Effector memory CD4-positive, alpha-beta T cell (primary cell): ENCODE measurements around the gene TBX4.

Experiments
- DNase-seq, 3 donors: peaks; one replicate each; pipeline ENCODE4 v3.0.0-alpha.2; 2020
- H3K27ac ChIP-seq: 2 replicates; pipeline ENCODE4 v1.7.0; 2013; ENCODE audit warnings: mild to moderate bottlenecking, low read length, moderate library complexity; ENCODE audit not compliant: insufficient read depth, poor library complexity, severe bottlenecking
- H3K27me3 ChIP-seq: replicated peaks from 2 replicates; pipeline ENCODE4 v1.7.0; 2013; ENCODE audit warnings: mild to moderate bottlenecking, low read length; ENCODE audit not compliant: insufficient read depth, control insufficient read depth, poor library complexity, severe bottlenecking
- H3K36me3 ChIP-seq: 2 replicates; pipeline ENCODE4 v1.7.0; 2013; ENCODE audit warnings: mild to moderate bottlenecking, low read length, moderate library complexity; ENCODE audit not compliant: control insufficient read depth, insufficient read depth
- H3K4me1 ChIP-seq: 2 replicates; pipeline ENCODE4 v1.7.0; 2013; ENCODE audit warnings: low read length, mild to moderate bottlenecking; ENCODE audit not compliant: control insufficient read depth, insufficient read depth, poor library complexity, severe bottlenecking
- H3K4me3 ChIP-seq: 2 replicates; pipeline ENCODE4 v1.7.0; 2013; ENCODE audit warnings: low read length, low read depth, mild to moderate bottlenecking; ENCODE audit not compliant: insufficient read depth, poor library complexity, severe bottlenecking
- H3K9me3 ChIP-seq: 2 replicates; pipeline ENCODE4 v1.7.0; 2013; ENCODE audit warnings: mild to moderate bottlenecking, low read length, moderate library complexity; ENCODE audit not compliant: control insufficient read depth

The TBX4 gene

DNA sequence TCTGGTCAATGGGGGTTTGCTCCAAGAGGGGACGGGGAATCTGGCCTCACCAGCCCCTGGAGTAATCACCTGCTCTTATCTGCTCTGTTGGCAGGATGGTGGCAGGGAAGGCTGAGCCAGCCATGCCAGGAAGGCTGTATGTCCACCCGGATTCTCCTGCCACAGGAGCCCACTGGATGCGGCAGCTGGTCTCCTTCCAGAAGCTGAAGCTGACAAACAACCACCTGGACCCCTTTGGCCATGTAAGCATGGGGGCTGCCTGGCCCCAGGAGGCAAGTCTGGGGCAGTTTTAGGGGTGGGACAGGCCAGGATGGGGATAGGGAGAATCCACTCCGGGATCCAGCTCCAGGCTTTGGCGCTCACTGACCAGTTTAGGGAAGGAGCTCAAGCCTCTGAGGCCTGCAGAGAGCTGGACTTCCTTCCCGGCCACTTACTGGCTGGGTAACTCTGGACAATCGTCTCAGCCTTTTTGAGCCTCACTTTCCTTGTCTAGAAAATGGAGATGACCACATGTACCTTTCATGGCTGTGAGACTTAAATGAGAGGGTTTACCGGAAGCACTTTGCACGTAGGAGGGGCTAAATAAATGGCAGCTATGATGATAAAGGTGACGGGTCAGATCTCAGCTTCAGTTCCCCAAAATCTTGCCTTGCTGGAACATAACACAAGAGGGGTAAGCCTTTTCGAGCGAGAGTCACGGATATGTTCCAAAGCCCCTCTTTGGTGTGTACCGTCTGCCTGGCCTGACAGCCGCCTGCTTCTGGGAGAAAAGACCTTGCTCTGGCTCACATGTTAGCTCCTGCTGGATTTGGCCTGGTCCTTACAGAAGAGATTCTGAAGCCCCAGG is 15.4 kb downstream of the TBX4 start:
- Histone ChIP-seq H3K27ac (no peak overlapping the region), H3K4me1 (no peaks in the 10 kb centered on the region), H3K36me3 (no peaks in the 10 kb centered on the region), H3K9me3 (no peaks in the 10 kb centered on the region), H3K27me3 (peaks cover 9% of the 10 kb centered on the region), H3K4me3 (no peak overlapping the region)
- DNase-seq = no peak

DNA sequence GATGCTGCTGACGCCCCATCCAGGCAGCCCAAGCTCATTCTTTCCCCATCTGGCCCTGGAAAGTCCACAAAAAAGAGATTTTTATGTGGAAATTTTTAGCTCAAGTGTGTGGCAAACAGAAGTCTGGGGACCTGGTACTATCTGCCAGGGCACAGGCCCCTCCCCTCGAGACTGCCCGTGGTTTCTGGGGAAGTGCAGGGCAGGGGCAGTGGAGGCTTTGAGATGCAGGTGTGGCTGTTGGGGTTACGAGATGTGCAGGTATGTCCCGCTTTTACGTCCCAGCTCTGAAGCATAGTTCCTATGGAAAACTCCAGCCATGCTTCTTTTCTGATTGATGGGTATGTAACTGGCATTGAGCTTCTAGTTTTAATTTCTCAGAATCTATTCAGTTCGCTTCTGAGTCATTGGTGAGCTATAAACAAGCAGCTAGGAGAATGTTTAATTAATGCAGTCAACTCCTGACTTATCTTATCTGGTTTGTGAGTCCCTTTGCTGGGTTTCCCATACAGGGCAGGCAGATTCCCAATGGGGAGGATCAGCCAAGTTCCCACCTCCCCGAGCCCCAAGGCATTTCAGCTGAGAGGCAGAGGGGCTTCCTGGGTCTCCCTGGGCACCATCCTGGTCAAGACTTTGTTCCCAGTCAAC is 16.2 kb downstream of the TBX4 start:
- Histone ChIP-seq H3K9me3 (no peaks in the 10 kb centered on the region), H3K4me3 (no peak overlapping the region), H3K36me3 (no peaks in the 10 kb centered on the region), H3K27me3 (peaks cover 2% of the 10 kb centered on the region), H3K4me1 (no peaks in the 10 kb centered on the region), H3K27ac (no peak overlapping the region)
- DNase-seq = no peak

DNA sequence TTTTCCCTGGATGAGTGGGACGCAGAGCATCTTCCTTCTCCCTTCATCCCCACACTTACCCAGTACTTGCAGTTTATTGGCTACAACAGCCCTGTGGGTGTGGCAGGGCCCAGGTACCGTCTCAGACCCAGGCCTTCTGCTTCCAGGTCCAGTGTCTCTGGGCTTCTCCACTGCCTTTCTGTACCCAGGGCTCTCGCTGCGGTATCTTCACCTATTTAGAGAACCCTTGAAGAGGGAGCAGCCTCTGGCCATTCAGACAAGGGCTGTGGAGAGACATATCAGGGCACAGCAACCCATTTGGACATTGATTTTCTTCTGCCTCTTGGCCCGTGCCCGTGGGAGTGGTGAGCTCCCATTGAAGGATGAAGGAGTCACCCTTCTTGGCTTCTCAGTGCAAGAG is 17.3 kb downstream of the TBX4 start:
- H3K4me1 ChIP-seq = no peaks in the 10 kb centered on the region
- no peaks in the 10 kb centered on the region for H3K36me3 ChIP-seq
- DNase-seq = no peak

DNA sequence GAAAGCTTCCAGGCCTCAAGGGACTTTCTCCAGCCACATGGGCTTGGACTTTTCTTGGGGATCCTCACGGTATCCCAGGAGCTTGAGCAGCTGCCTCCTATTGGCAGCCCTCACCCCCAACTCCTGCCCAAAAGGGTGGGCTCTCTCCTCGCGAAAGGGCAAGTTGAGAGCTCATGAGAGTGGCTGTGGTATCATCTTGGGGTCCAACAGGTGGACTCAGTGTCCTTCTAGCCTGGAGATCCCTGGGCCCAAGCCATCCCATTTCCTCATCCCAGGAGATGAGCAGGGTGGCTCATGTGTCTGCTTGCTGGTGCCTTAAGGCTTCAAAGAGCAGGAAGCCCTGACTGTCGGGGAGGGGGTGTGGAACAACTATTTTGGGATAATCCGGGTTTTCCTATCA is 17.7 kb downstream of the TBX4 start:
- DNase-seq = no peak
- no peaks in the 10 kb centered on the region for H3K27me3 ChIP-seq
- H3K27ac ChIP-seq = no peak overlapping the region

More for the DNA sequence above, 17.3 kb downstream of the TBX4 start:
- Histone ChIP-seq H3K27me3 (no peaks in the 10 kb centered on the region), H3K4me3 (no peak overlapping the region), H3K9me3 (no peaks in the 10 kb centered on the region), H3K27ac (no peak overlapping the region)

DNA sequence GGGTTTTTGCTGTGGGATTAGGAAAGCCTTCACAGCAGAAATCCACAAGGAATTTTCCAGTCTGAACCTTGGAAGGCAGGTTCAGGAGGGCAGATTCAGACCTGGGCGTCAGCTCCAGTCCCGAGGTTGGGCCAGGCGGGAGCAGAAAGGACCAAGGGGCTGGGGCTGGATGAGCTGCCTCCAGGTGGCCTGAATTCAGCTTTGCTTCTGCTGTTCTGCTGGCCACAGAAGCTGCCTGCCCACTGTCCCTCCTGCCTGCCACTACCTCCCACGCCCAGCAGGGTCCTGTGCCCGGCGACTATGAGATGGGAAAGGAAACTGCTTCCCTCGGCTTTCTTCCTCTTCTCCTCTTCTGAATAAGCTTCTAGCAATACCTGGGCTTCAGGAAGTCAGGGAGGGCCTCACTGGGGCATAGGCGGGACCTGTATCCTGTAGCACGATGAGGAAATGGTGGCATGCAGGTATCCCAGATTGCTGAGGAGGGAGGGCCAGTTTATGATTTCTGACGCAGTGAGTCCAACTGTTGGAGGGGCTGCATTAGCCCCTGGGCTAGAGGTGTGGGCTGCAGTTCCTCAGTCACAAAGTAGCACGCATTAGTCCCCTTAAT is 18.4 kb downstream of the TBX4 start:
- H3K4me3 ChIP-seq = no peak overlapping the region
- no peak for DNase-seq
- H3K9me3 ChIP-seq = no peaks in the 10 kb centered on the region
- no peaks in the 10 kb centered on the region for H3K4me1 ChIP-seq
- H3K27me3 ChIP-seq = no peaks in the 10 kb centered on the region
- H3K27ac ChIP-seq = no peak overlapping the region
- H3K36me3 ChIP-seq = no peaks in the 10 kb centered on the region

More for the DNA sequence above, 17.7 kb downstream of the TBX4 start:
- Histone ChIP-seq H3K36me3 (no peaks in the 10 kb centered on the region), H3K4me1 (no peaks in the 10 kb centered on the region), H3K4me3 (no peak overlapping the region), H3K9me3 (no peaks in the 10 kb centered on the region)

DNA sequence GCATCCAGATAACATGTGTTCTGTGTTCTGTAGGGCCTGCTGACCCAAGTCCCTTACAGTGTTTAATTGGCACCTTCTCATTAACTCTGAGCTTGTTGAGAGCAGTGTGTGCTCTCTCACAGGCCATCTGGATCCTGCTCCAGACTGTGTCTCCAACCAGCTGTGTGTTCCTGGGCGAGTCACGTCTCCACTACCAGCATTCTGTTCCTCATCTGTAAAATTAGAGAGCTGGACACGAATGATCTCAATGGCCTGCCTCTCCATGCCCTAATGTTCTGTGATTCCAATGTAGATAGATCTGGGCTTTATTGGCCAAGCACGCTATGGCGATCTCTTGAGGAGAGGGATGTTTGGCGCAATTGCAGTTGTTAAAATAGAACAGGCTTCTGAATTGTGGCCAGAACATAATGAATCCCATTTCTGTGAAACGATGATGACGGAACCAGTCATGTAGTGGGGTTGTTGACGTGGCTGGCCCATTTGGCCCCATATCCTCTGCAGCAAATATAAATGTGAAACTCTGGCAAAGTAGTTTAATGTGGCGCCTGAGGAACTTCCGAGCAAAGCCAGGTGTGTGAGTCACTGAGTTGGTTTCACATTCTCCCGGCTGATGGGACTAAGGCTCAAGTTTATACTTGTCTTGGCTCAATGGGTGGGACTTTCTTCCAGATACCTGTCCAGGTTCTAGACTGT is 22.2 kb downstream of the TBX4 start:
- Histone ChIP-seq H3K27ac (no peak overlapping the region), H3K4me3 (no peak overlapping the region)
- DNase-seq = no peak

DNA sequence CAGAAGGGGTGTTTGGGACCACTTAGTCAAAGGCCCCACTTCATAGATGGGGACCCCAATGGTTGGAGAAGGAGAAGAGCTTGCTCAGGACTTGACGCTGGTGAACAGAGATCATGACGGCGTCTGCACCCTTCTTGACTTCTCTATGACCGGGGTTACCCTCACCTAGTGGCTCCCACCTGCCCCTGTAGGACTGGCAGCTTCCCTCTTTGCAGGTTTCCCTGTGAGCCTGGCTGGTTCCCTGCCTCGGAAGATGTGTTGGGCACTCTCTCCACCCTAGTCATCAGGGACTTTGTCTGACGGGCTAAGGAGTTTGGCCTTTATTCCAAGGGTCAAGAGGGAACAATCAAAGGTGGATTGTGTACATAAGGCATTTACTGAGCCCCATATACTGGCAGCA is 22.7 kb downstream of the TBX4 start:
- Histone ChIP-seq H3K36me3 (no peaks in the 10 kb centered on the region), H3K4me1 (no peaks in the 10 kb centered on the region), H3K27ac (no peak overlapping the region)

More for the DNA sequence above, 22.2 kb downstream of the TBX4 start:
- no peaks in the 10 kb centered on the region for H3K9me3 ChIP-seq
- H3K27me3 ChIP-seq = no peaks in the 10 kb centered on the region
- H3K36me3 ChIP-seq = no peaks in the 10 kb centered on the region
- H3K4me1 ChIP-seq = no peaks in the 10 kb centered on the region

DNA sequence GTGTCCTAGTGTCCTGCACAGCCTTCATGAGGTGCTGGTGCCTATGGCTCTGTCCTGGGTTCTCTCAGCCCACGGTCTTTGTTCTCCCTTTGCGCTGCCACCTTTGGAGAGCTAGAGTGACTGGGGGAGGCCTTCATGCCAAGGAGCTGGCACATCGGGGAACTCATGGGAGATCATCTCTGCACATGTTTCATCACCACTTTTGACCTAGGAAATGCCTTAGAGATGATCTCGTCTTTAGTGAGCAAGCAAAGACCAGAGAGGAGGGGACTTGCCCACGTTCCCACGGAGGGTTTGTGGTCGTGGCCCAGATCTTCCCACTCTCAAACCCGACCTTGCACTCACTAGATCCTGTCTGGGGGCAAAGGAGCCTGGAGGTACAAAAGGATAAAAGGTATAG is 23.5 kb downstream of the TBX4 start:
- H3K9me3 ChIP-seq = no peaks in the 10 kb centered on the region
- H3K36me3 ChIP-seq = no peaks in the 10 kb centered on the region
- no peaks in the 10 kb centered on the region for H3K27me3 ChIP-seq
- no peaks in the 10 kb centered on the region for H3K4me1 ChIP-seq
- no peak overlapping the region for H3K4me3 ChIP-seq
- no peak overlapping the region for H3K27ac ChIP-seq
- DNase-seq = no peak

More for the DNA sequence above, 22.7 kb downstream of the TBX4 start:
- no peak overlapping the region for H3K4me3 ChIP-seq
- no peaks in the 10 kb centered on the region for H3K9me3 ChIP-seq
- no peak for DNase-seq
- no peaks in the 10 kb centered on the region for H3K27me3 ChIP-seq

DNA sequence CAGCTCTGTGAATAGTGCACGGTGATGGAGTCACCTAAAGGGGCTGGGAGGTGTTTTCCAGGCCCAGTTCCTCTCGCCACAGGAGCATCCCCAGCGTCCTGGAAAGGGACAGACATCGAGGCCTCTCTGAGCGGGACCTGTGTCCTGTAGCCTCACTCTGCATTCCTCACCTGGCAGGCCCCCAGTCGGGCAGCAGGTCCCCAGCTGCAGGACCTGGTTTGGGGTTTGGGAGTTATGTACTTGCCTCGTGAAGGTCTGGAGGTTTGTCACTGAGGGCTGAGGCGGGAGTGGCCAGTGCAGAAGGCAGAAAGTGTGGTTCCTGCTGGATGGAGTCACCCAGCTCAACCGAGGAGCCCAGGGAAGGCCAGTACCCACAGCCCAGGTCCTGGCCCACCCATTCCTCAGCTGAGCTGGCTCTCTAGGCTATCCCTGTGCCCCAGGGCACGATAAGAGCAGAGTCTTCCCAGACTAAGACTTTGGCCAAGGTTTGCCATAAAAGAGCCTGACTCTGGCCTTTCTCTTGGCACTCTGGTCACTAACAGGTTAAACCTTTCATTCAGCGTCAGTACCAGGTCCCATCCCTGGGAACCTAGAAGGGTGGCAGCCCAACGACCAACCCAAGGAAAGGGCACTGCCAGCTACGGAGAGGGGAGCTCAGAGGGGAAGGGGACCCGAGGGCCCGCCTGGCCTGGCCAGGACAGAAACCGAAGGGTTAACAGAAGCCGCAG is 24.4 kb downstream of the TBX4 start:
- H3K9me3 ChIP-seq = no peaks in the 10 kb centered on the region
- DNase-seq = no peak
- H3K4me1 ChIP-seq = no peaks in the 10 kb centered on the region
- H3K27ac ChIP-seq = no peak overlapping the region
- no peaks in the 10 kb centered on the region for H3K27me3 ChIP-seq
- no peak overlapping the region for H3K4me3 ChIP-seq
- H3K36me3 ChIP-seq = no peaks in the 10 kb centered on the region
